ENCODE measurements around the gene PXDN.

PXDN gene

GRCh38 chr2:1752751-1753150 is 8.4 kb upstream of the PXDN start:
- TF ChIP-seq GATA2 (IDR thresholded peaks at IDR 0.05; ENCODE audit: low read depth, low read length), result no peak
- TF ChIP-seq GATA3 (IDR thresholded peaks at IDR 0.05; ENCODE audit: low read depth, low read length), result no peak

DNA sequence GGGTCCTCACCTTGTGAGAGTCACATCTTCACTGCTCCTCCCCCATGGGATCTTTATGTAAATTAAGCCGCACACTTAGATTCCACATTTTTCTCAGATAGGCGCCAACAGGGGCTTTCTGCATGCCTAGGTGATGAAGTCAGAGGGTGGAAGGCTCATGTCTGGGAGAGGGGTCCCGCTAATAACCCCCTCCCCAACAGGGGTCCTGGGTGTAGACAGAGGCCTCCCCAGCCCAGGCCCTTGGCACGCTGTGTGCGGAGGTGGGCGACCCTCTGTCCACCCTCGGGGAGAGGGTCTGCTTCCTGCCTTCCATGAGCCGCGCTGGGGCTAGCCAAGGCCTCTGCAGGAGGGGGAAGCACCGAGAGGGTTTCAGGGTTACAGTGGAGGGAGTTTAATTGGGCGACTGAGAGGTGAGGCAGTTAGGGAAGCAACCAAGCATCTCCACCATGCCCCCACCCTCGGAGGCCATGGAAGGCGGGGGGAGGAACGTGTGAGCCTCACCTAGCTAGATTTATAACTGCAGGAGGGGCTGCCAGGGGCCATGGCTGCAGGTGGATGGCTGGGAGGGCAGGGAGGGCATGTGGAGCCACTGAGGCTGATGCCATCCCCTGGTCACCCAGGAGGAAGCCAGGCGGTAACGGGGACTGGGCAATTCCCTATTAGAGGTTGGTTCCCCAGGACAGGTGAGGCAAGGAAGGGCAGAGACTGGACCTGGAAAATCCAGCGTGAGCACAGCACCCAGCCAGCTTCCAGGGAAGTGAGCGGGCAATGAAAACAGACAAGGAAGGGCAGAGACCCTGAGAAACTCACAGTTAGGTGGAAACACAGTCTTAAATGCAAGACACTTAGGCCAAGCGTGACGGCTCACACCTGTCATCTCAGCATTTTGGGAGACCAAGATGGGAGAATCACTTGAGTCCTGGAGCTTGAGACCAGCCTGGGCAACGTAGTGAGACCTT is 7.7 kb upstream of the PXDN start:
- TF ChIP-seq GATA2 (IDR thresholded peaks at IDR 0.05; ENCODE audit: low read depth, low read length), result no peak

DNA sequence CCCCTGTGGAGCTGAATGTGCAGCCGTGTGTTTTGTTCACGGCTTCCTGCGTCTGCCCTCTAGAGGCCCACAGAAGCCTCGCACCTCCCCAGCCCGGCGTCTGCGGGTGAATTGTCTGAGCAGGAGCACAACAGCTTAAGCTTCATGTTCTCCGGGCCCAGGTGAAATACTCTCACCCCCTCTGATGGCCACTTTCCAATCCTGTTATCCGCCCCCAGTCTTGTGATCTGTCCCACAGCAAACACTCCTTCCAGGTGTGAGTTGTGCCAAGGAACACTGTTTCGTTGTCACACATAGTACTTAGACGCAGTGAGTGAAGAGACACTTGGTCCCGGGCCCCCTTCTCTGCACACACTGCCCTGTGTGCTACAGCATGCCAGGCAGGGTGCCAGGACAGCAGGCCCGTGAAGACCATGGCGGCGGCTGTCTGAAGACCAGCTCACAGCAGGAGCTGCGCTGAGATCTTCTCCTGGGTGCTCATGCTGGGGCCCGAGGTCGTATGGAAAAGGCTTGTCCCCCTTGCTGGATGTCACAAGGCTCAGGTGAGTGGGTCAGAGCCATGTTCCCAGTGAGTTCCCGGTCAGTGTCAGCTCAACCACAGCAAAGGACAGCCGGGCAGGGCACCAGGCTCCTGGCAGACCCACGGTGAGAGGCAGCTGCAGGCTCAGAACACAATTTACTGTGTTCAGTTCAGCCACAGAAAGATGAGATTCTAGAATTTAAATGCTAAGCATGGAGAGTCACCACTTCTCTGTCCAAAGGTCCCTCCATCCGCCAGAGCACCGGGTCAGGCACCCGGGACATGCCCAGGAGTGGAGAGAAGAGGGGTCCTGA is 6.8 kb upstream of the PXDN start:
- TF ChIP-seq GATA3 (IDR thresholded peaks at IDR 0.05; ENCODE audit: low read depth, low read length), result no peak
- no peak for TF ChIP-seq GATA2 (IDR thresholded peaks at IDR 0.05; ENCODE audit: low read depth, low read length)

- TF ChIP-seq GATA3 (IDR thresholded peaks at IDR 0.05; ENCODE audit: low read depth, low read length), result no peak
- TF ChIP-seq GATA2 (IDR thresholded peaks at IDR 0.05; ENCODE audit: low read depth, low read length), result no peak
Measured at GRCh38 chr2:1750270-1750932, 6.1 kb upstream of the PXDN start.

DNA sequence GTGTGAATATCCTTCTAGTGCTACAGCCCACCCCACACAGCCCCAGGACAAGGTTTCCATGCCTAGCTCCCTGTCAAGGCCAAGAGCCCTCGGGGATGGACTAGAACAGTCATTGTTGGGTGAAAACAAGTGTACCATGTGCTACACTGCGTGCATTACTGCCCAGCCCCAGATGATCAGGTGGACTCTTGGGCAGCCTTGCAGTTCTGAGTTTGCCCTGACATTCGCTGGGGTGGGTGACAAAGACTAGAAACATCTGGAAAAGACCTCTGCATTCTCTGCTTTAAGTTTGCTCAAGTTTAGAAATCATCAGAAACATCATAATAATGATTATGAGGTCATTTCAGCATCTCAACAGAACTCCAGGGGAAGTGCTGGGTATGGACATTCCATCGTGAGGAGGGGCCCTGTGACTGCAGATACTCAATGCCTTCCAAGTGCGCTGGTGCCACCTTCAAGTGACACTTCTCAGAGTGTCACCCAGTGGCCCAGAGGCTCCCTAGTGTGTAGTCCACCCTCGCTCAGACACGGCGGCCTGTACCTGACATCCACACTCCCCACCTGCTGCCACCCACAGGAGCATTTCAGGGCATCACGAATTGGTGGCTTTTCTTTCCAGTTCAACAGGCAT is 5.3 kb upstream of the PXDN start:
- TF ChIP-seq GATA3 (IDR thresholded peaks at IDR 0.05; ENCODE audit: low read depth, low read length) (no peak), GATA2 (IDR thresholded peaks at IDR 0.05; ENCODE audit: low read depth, low read length) (no peak)

- TF ChIP-seq GATA3 (IDR thresholded peaks at IDR 0.05; ENCODE audit: low read depth, low read length) (no peak), GATA2 (IDR thresholded peaks at IDR 0.05; ENCODE audit: low read depth, low read length) (no peak)
Measured at GRCh38 chr2:1748741-1749488, 4.6 kb upstream of the PXDN start.

GRCh38 chr2:1748176-1748740 is 3.9 kb upstream of the PXDN start:
- no peak for TF ChIP-seq GATA3 (IDR thresholded peaks at IDR 0.05; ENCODE audit: low read depth, low read length)
- TF ChIP-seq GATA2 (IDR thresholded peaks at IDR 0.05; ENCODE audit: low read depth, low read length), result no peak

DNA sequence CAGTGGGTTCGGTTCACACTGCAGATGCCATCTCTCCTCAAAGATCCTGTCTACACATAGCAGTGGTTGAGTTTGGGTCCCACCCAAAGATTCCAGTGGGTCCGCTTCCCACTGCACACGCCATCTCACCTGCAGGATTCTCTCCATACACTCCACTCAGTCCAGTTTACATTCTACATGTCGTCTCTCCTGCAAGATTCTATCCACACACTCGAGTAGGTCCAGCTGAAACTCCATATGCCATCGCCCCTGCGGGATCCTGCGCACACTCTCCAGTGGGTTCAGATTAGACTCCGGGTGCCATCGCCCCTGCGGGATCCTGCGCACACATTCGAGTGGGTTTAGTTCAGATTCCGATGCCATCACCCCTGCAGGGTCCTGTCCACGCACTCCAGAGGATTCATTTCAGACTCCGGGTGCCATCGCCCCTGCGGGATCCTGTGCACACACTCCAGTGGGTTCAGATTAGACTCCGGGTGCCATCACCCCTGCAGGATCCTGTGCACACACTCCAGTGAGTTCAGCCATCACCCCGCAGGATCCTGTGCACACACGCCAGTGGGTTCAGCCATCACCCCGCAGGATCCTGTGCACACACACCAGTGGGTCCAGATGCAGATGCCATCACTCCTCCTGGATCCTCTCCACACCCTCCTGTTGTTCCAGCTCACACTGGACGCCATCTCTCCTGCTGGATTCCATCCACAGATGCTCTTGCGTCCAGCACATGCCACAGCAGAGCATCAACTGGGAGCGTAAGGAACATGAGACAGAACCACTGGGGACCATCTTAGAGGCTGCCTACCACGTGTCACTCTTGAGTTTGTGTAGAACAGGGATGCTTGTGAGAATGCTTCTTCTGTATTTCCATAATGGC is 3.0 kb upstream of the PXDN start:
- TF ChIP-seq GATA2 (IDR thresholded peaks at IDR 0.05; ENCODE audit: low read depth, low read length) (no peak), GATA3 (IDR thresholded peaks at IDR 0.05; ENCODE audit: low read depth, low read length) (no peak)

DNA sequence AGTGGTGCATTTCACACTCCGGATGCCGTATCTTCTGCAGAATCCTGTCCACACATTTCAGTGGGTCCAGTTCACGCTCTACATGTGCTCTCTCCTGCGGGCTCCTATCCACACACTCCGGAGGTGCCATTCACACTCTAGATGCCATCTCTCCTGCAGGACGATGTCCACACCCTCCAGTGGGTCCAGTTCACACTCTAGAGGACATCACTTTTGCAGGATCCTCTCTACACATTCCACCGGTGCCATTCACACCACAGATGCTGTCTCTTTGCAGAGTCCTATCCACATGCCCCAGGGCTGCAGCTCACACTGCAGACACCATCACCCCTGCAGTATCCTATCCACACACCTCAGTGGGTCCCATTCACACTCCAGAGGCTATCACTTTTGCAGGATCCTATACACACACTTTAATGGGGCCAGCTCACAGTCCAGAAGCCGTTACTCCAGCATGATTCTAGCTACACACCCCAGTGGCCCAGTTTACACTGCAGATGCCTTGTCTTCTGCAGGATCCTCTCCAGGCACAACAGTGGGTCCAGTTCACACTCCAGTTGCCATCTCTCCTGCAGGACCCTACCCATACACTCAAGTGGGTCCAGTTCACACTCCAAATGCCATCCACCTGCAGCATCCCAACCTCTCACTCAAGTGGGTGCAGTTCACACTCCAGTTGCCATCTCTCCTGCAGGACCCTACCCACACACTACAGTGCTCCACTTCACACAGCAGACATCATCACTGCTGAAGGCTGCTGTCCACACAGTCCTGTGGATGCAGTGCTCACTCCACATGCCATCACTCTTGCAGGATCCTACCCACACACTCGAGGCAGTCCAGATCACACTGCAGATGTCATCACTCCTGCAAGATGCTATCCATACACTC is 2.1 kb upstream of the PXDN start:
- TF ChIP-seq GATA2 (IDR thresholded peaks at IDR 0.05; ENCODE audit: low read depth, low read length) (no peak), GATA3 (IDR thresholded peaks at IDR 0.05; ENCODE audit: low read depth, low read length) (no peak)

- no peak for TF ChIP-seq GATA2 (IDR thresholded peaks at IDR 0.05; ENCODE audit: low read depth, low read length)
- TF ChIP-seq GATA3 (IDR thresholded peaks at IDR 0.05; ENCODE audit: low read depth, low read length), result no peak
Measured at GRCh38 chr2:1745171-1746023, 1.1 kb upstream of the PXDN start.
